ENCODE results near the gene NPHP4. TPM values are rescaled to one million over a fixed set of nuclear protein-coding genes. Genes with fewer than 3 reads are reported as not detected.

NPHP4 gene
- total RNA-seq, 4 donors from 2014 or later = 9.2 to 35.5 (median 18.3) TPM

DNA sequence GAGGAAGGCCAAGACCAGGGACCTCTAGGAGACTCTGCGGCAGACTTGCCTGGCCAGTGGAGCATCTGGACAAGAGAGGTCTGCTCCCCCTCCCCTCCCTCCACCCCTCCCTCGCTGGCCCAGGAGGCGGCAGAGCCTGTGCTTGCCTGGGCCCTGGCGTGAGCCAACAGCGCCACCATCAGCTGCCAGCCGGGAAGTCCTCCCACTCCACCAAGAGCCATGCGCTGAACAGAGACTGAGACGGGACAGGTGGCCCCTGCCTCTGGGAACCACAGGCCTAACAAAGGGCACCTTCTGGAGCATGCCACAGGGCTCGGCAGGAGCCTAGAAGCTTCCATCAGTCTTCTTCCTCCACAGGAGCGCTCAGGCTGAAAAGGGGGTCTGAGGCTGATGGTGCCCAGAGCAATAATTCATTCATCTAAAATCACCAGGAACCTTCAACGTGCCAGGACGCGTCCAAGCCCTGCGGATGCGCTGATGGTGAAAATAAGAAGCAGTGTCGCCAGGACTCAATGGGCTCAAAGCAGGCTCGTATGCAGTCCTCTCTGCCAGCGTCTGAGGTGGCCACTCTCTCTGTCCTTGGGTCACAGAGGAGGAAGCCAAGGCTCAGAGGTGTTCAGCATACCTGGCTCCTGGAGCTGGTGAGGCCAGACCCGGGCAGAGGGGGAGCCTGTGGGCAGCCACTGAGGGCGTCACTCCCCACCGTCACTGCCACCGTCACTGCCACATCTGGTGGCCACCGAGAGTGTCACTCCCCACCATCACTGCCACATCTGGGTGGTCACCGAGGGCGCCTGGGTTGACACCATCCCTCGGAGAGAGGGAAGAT lies 161.2 kb downstream of the NPHP4 start:
- H3K36me3 ChIP-seq = no peaks in the 10 kb centered on the region
- no peaks in the 10 kb centered on the region for H3K9me3 ChIP-seq
- H3K4me3 ChIP-seq = no peak overlapping the region
- no peaks in the 10 kb centered on the region for H3K27me3 ChIP-seq
- no peak for DNase-seq
- no peak for TF ChIP-seq POLR2A (IDR thresholded peaks at IDR 0.05)
- TF ChIP-seq, protein P1, sequence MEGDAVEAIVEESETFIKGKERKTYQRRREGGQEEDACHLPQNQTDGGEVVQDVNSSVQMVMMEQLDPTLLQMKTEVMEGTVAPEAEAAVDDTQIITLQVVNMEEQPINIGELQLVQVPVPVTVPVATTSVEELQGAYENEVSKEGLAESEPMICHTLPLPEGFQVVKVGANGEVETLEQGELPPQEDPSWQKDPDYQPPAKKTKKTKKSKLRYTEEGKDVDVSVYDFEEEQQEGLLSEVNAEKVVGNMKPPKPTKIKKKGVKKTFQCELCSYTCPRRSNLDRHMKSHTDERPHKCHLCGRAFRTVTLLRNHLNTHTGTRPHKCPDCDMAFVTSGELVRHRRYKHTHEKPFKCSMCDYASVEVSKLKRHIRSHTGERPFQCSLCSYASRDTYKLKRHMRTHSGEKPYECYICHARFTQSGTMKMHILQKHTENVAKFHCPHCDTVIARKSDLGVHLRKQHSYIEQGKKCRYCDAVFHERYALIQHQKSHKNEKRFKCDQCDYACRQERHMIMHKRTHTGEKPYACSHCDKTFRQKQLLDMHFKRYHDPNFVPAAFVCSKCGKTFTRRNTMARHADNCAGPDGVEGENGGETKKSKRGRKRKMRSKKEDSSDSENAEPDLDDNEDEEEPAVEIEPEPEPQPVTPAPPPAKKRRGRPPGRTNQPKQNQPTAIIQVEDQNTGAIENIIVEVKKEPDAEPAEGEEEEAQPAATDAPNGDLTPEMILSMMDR (IDR thresholded peaks at IDR 0.05) = no peak
- H3K27ac ChIP-seq = no peak overlapping the region
- no peaks in the 10 kb centered on the region for H3K4me1 ChIP-seq

DNA sequence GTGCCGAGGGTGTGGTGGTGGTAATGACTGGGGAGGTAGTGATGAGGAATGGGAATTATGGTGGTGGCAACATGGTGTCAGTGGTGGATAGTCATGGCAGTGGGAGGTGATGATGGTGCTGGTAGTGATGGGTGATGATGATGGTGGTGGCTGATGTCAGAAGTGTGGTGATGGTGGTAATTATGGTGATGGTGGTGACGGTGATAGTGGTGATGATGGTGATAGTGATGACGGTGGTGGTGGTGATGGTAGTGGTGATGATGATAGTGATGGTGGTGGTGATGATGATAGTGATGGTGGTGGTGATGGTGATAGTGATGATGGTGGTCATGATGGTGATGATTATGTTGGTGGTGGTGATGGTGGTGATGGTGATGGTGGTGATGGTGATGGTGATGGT lies 162.8 kb downstream of the NPHP4 start:
- Histone ChIP-seq H3K27ac (no peak overlapping the region), H3K4me3 (no peak overlapping the region), H3K27me3 (no peaks in the 10 kb centered on the region), H3K36me3 (no peaks in the 10 kb centered on the region), H3K4me1 (no peaks in the 10 kb centered on the region), H3K9me3 (no peaks in the 10 kb centered on the region)
- DNase-seq = no peak
- no peak for TF ChIP-seq POLR2A (IDR thresholded peaks at IDR 0.05)
- TF ChIP-seq, protein P1 (IDR thresholded peaks at IDR 0.05) = no peak

DNA sequence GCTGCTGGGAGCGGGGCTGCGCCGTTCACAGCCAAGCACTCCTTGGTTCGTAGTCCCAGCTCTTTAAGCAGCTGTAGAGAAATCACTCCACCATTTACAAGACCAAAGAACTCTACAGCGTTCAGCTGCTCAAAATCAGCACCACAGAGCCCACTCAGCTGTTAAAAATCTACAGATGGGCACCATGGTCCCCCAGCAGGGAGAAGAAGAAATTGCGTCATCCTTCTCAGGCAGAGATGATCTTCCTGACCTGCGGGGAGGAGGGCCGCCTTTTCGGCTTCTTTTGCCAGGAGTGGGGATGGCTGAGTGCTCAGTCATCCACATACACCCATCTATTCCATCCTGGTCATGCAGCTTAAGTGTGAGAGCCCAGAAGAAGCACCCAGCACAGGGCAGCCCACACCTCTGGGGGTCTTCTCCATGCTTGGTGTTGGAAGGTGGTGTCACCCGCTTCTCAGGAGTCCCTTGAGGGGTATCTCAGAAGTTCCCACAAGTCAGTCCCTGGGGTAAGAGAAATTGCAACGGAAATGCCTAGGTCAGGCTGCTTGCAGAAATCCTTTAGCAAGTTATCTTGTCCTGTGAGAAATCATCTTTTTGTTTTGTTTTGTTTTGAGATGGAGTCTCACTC lies 163.8 kb downstream of the NPHP4 start:
- no peaks in the 10 kb centered on the region for H3K4me1 ChIP-seq
- no peaks in the 10 kb centered on the region for H3K36me3 ChIP-seq
- peak in 1 of 3 donors; percentile 16 for DNase-seq
- H3K9me3 ChIP-seq = no peaks in the 10 kb centered on the region
- no peak overlapping the region for H3K27ac ChIP-seq
- H3K27me3 ChIP-seq = no peaks in the 10 kb centered on the region
- H3K4me3 ChIP-seq = no peak overlapping the region
- TF ChIP-seq, protein P1 (IDR thresholded peaks at IDR 0.05) = no peak
- no peak for TF ChIP-seq POLR2A (IDR thresholded peaks at IDR 0.05)

DNA sequence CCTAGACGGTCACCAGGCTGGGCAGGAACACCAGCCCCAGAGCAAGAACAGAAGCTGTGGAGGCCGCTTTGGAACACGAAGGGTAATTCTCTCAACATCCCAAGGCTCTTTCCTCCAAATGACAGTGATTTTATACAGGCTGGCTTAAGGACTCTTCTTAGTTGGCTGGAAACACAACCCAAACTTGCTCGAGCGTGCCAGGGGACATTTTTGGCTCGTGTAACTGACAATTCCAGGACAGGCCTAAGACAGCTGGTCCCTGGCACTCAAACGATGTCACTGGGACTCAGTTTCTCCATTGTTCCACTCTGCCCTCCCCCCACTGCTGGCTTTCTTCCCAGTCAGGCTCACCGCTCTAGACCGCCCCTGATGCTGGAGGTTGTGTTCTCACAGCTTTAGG lies 164.7 kb downstream of the NPHP4 start:
- no peaks in the 10 kb centered on the region for H3K27me3 ChIP-seq
- no peak for DNase-seq
- no peak overlapping the region for H3K4me3 ChIP-seq
- no peak for TF ChIP-seq POLR2A (IDR thresholded peaks at IDR 0.05)
- TF ChIP-seq, protein P1 (IDR thresholded peaks at IDR 0.05) = no peak
- no peaks in the 10 kb centered on the region for H3K9me3 ChIP-seq
- no peaks in the 10 kb centered on the region for H3K36me3 ChIP-seq
- H3K27ac ChIP-seq = no peak overlapping the region
- H3K4me1 ChIP-seq = no peaks in the 10 kb centered on the region

DNA sequence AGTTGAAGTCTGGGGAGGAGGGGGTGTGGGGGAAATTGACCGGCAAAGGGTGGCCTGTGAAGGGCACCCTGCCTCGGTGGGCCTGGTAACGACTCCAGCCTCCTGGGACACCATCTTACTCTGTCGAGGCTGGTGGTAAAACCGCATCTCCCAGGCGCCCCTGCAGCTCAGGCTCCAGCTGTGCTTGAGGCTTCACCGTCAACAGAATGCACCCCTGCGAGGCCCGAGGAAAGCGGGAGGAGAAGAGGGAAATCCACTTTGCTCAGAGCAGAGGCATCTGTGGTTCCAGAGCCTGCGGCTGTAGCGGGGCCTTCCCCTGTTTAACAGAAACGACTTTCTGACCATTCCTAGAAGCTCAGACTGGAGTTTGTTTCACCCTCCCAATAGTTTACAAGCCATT lies 165.6 kb downstream of the NPHP4 start:
- H3K4me3 ChIP-seq = no peak overlapping the region
- no peaks in the 10 kb centered on the region for H3K9me3 ChIP-seq
- DNase-seq = no peak
- H3K27me3 ChIP-seq = no peaks in the 10 kb centered on the region
- H3K27ac ChIP-seq = no peak overlapping the region
- H3K4me1 ChIP-seq = no peaks in the 10 kb centered on the region
- TF ChIP-seq, protein P1 (IDR thresholded peaks at IDR 0.05) = no peak
- no peak for TF ChIP-seq POLR2A (IDR thresholded peaks at IDR 0.05)
- H3K36me3 ChIP-seq = no peaks in the 10 kb centered on the region
